ENCODE measurements around the gene IL4R. TPM values are rescaled to one million over a fixed set of nuclear protein-coding genes. Genes with fewer than 3 reads are reported as not detected.
A peak's percentile ranks its signal among the peaks of the same experiment; 100 is the strongest.

Gene IL4R
- total RNA-seq, 2 donors from 2014 or later: 30.6 to 31.6 TPM

GRCh38 chr16:27349276-27349675 is 35.5 kb downstream of the IL4R start:
- Histone ChIP-seq H3K4me3 (ENCODE audit: low read length) (no peak overlapping the region), H3K4me1 (ENCODE audit: control insufficient read depth, insufficient read depth, low read length) (no peaks in the 10 kb centered on the region), H3K9me3 (ENCODE audit: control insufficient read depth, low read length) (peaks cover 10% of the 10 kb centered on the region), H3K9ac (ENCODE audit: extremely low read depth, low read length, poor library complexity, severe bottlenecking) (no peak overlapping the region), H3K36me3 (ENCODE audit: control insufficient read depth, insufficient read depth, low read length) (peaks cover 33% of the 10 kb centered on the region), H3K27ac (ENCODE audit: low read depth, low read length) (no peak overlapping the region), H3K27me3 (ENCODE audit: control insufficient read depth, insufficient read depth, low read length, poor library complexity, severe bottlenecking) (no peaks in the 10 kb centered on the region)
- no peak for DNase-seq
- Mint-ChIP-seq H3K27me3 (ENCODE audit: insufficient read depth) (no peaks in the 10 kb centered on the region), H3K36me3 (ENCODE audit: low read depth) (peaks cover 75% of the 10 kb centered on the region), H3K9me3 (peaks cover 7% of the 10 kb centered on the region), H3K4me3 (no peak overlapping the region), H3K27ac (peak overlapping the region; percentile 74), H3K4me1 (peaks cover 10% of the 10 kb centered on the region)
- WGBS, 2 experiments (ENCODE audit: insufficient coverage in 1 of 2, insufficient read length in 1 of 2): 92 to 94% methylated on average over 3 of the region's 3 CpGs
- TF ChIP-seq, protein P1, sequence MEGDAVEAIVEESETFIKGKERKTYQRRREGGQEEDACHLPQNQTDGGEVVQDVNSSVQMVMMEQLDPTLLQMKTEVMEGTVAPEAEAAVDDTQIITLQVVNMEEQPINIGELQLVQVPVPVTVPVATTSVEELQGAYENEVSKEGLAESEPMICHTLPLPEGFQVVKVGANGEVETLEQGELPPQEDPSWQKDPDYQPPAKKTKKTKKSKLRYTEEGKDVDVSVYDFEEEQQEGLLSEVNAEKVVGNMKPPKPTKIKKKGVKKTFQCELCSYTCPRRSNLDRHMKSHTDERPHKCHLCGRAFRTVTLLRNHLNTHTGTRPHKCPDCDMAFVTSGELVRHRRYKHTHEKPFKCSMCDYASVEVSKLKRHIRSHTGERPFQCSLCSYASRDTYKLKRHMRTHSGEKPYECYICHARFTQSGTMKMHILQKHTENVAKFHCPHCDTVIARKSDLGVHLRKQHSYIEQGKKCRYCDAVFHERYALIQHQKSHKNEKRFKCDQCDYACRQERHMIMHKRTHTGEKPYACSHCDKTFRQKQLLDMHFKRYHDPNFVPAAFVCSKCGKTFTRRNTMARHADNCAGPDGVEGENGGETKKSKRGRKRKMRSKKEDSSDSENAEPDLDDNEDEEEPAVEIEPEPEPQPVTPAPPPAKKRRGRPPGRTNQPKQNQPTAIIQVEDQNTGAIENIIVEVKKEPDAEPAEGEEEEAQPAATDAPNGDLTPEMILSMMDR (conservative IDR thresholded peaks at IDR 0.05): no peak

GRCh38 chr16:27350006-27350405 is 36.2 kb downstream of the IL4R start:
- peaks cover 40% of the 10 kb centered on the region for H3K36me3 ChIP-seq (ENCODE audit: control insufficient read depth, insufficient read depth, low read length)
- H3K27ac ChIP-seq (ENCODE audit: low read depth, low read length): no peak overlapping the region
- no peak for DNase-seq
- Mint-ChIP-seq H3K4me1 (peaks cover 10% of the 10 kb centered on the region), H3K36me3 (ENCODE audit: low read depth) (peaks cover 77% of the 10 kb centered on the region), H3K9me3 (peaks cover 7% of the 10 kb centered on the region), H3K27ac (peak overlapping the region; percentile 57), H3K4me3 (no peak overlapping the region), H3K27me3 (ENCODE audit: insufficient read depth) (no peaks in the 10 kb centered on the region)
- TF ChIP-seq, protein P1 (conservative IDR thresholded peaks at IDR 0.05): no peak
- 80 to 92% methylated on average over 1 to 2 of the region's 3 CpGs for WGBS, 2 experiments (ENCODE audit: insufficient coverage in 1 of 2, insufficient read length in 1 of 2)
- H3K4me3 ChIP-seq (ENCODE audit: low read length): no peak overlapping the region
- no peaks in the 10 kb centered on the region for H3K27me3 ChIP-seq (ENCODE audit: control insufficient read depth, insufficient read depth, low read length, poor library complexity, severe bottlenecking)
- H3K9ac ChIP-seq (ENCODE audit: extremely low read depth, low read length, poor library complexity, severe bottlenecking): no peak overlapping the region
- H3K4me1 ChIP-seq (ENCODE audit: control insufficient read depth, insufficient read depth, low read length): no peaks in the 10 kb centered on the region
- peaks cover 10% of the 10 kb centered on the region for H3K9me3 ChIP-seq (ENCODE audit: control insufficient read depth, low read length)

DNA sequence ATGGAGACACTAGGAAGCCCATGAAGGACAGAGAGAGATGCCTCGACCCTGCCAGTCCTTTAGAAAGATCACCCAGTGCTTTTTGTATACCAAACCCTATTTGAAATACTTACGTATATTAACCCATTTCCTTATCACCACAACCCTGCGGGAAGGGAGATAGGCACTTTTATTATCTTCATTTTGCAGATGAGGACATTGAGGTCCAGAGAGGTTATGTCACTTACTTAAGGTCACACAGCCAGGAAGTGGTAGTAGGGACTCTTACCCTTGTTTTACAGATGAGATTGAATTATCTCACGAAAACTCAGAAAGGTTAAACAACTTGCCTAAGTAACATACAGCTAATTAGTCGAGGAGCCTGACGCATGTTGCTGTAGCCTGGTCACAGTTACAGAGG is 38.2 kb downstream of the IL4R start:
- WGBS, 2 experiments (ENCODE audit: insufficient coverage in 1 of 2, insufficient read length in 1 of 2): 94 to 96% methylated on average over 2 to 6 of the region's 6 CpGs
- H3K4me3 ChIP-seq (ENCODE audit: low read length): no peak overlapping the region
- H3K27ac ChIP-seq (ENCODE audit: low read depth, low read length): no peak overlapping the region
- Mint-ChIP-seq H3K4me3 (no peak overlapping the region), H3K4me1 (peaks cover 6% of the 10 kb centered on the region), H3K9me3 (peaks cover 7% of the 10 kb centered on the region), H3K27me3 (ENCODE audit: insufficient read depth) (no peaks in the 10 kb centered on the region), H3K36me3 (ENCODE audit: low read depth) (peaks cover 82% of the 10 kb centered on the region), H3K27ac (no peak overlapping the region)
- H3K9ac ChIP-seq (ENCODE audit: extremely low read depth, low read length, poor library complexity, severe bottlenecking): no peak overlapping the region
- no peaks in the 10 kb centered on the region for H3K27me3 ChIP-seq (ENCODE audit: control insufficient read depth, insufficient read depth, low read length, poor library complexity, severe bottlenecking)
- peaks cover 50% of the 10 kb centered on the region for H3K36me3 ChIP-seq (ENCODE audit: control insufficient read depth, insufficient read depth, low read length)
- H3K9me3 ChIP-seq (ENCODE audit: control insufficient read depth, low read length): peaks cover 10% of the 10 kb centered on the region
- no peaks in the 10 kb centered on the region for H3K4me1 ChIP-seq (ENCODE audit: control insufficient read depth, insufficient read depth, low read length)
- TF ChIP-seq, protein P1 (conservative IDR thresholded peaks at IDR 0.05): no peak
- no peak for DNase-seq

All from endodermal cell (in vitro differentiated cells).